OCI-LY3 (cell line): ENCODE data around the gene PTCD1.
"Not testable (repeated sequence)": the region's sequence is repeated elsewhere in the genome, so short reads cannot be mapped to it uniquely, and the experiment has no call there.

Experiments
- H2AFZ ChIP-seq: fragments of 200-600, 300-600 bp; shearing (Covaris generic); 2 replicates; pipeline ENCODE4 v1.6.0; 2014; ENCODE audit warnings: antibody characterized with exemption, low read depth, low read length
- H3K27ac ChIP-seq: fragments of 200-600, 300-600 bp; sonication (generic); 2 replicates; pipeline ENCODE4 v1.5.1; 2014; ENCODE audit warnings: mild to moderate bottlenecking, low read length, moderate library complexity, mixed read lengths
- H3K27me3 ChIP-seq: fragments of 200-600, 300-600 bp; sonication (generic); 2 replicates; pipeline ENCODE4 v1.6.1; 2014; ENCODE audit warnings: low read depth, low read length, mixed read lengths
- H3K36me3 ChIP-seq: fragments of 200-600, 300-600 bp; sonication (generic); replicated peaks from 2 replicates; pipeline ENCODE3; 2014; ENCODE audit warnings: low read depth, low read length, mixed read lengths
- H3K4me1 ChIP-seq: fragments of 300-600, 200-600 bp; sonication (generic); 2 replicates; pipeline ENCODE4 v1.6.1; 2014; ENCODE audit warnings: low read length, mixed read lengths
- H3K4me2 ChIP-seq: fragments of 200-600, 300-600 bp; sonication (generic); 2 replicates; pipeline ENCODE4 v1.6.1; 2014; ENCODE audit warnings: low read length, mixed read lengths
- H3K4me3 ChIP-seq: fragments of 300-600, 200-600 bp; sonication (generic); 2 replicates; pipeline ENCODE4 v1.5.1; 2014; ENCODE audit warnings: antibody characterized with exemption, mild to moderate bottlenecking, low read length, moderate library complexity
- H3K79me2 ChIP-seq: fragments of 300-600, 200-600 bp; shearing (Covaris generic); 2 replicates; pipeline ENCODE4 v1.6.1; 2014; ENCODE audit warnings: mild to moderate bottlenecking, low read length, mixed read lengths
- H3K9ac ChIP-seq: fragments of 300-600, 200-600 bp; shearing (Covaris generic); 2 replicates; pipeline ENCODE4 v1.6.0; 2014; ENCODE audit warnings: mild to moderate bottlenecking, low read length, moderate library complexity
- H3K9me3 ChIP-seq: fragments of 200-600, 300-600 bp; shearing (Covaris generic); 2 replicates; pipeline ENCODE4 v1.6.1; 2014; ENCODE audit warnings: low read length, mixed read lengths; ENCODE audit not compliant: insufficient read depth
- H4K20me1 ChIP-seq: fragments of 200-600, 300-600 bp; sonication (generic); 2 replicates; pipeline ENCODE4 v1.6.1; 2016; ENCODE audit warnings: low read length, mixed read lengths; ENCODE audit not compliant: insufficient read depth
- CTCF ChIP-seq: fragments of 200-600, 300-600 bp; sonication (generic); IDR thresholded peaks from 2 replicates; pipeline ENCODE4 v1.5.1; 2014; ENCODE audit warnings: antibody characterized with exemption, low read length, low read depth
- EZH2phosphoT487 ChIP-seq: fragments of 200-600 bp; shearing (Covaris generic); IDR thresholded peaks from 2 replicates; pipeline ENCODE4 v1.6.1; 2018; ENCODE audit warnings: antibody characterized with exemption, mixed run types, low read depth

The PTCD1 gene

GRCh38 chr7:99437946-99438572 is 539 bp downstream of the PTCD1 start:
- H3K27ac ChIP-seq: peak overlapping the region; percentile 54
- peaks cover 45% of the 10 kb centered on the region for H3K79me2 ChIP-seq

GRCh38 chr7:99433158-99433557 is 5.4 kb downstream of the PTCD1 start:
- no peaks in the 10 kb centered on the region for H3K9me3 ChIP-seq
- peaks cover 19% of the 10 kb centered on the region for H3K79me2 ChIP-seq
- H3K4me1 ChIP-seq: peaks cover 7% of the 10 kb centered on the region; the same call in 1 of the 2 replicates
- no peak overlapping the region for H3K9ac ChIP-seq
- no peak overlapping the region for H3K4me2 ChIP-seq
- H3K4me3 ChIP-seq: no peak overlapping the region
- H3K27me3 ChIP-seq: no peaks in the 10 kb centered on the region
- no peak overlapping the region for H2AFZ ChIP-seq
- peaks cover 20% of the 10 kb centered on the region for H3K36me3 ChIP-seq
- H4K20me1 ChIP-seq: no peaks in the 10 kb centered on the region
- no peak overlapping the region for H3K27ac ChIP-seq
- TF ChIP-seq EZH2phosphoT487: no peak
- no peak for TF ChIP-seq CTCF

More at GRCh38 chr7:99437946-99438572, 539 bp downstream of the PTCD1 start:
- no peaks in the 10 kb centered on the region for H3K27me3 ChIP-seq
- H3K4me1 ChIP-seq: peaks cover 15% of the 10 kb centered on the region
- peaks cover 16% of the 10 kb centered on the region for H3K36me3 ChIP-seq
- H3K4me2 ChIP-seq: peak overlapping the region; percentile 97
- no peaks in the 10 kb centered on the region for H3K9me3 ChIP-seq
- peaks cover 10% of the 10 kb centered on the region for H4K20me1 ChIP-seq
- peak overlapping the region; percentile 65 for H2AFZ ChIP-seq
- H3K9ac ChIP-seq: peak overlapping the region; percentile 80
- H3K4me3 ChIP-seq: peak overlapping the region; percentile 100
- no peak for TF ChIP-seq CTCF
- TF ChIP-seq EZH2phosphoT487: no peak

GRCh38 chr7:99431756-99432540 is 6.7 kb downstream of the PTCD1 start:
- not testable (repeated sequence) for H3K27me3 ChIP-seq, H3K27ac ChIP-seq, H2AFZ ChIP-seq

GRCh38 chr7:99429756-99430155 is 8.8 kb downstream of the PTCD1 start:
- Histone ChIP-seq H2AFZ (no peak overlapping the region), H3K9me3 (no peaks in the 10 kb centered on the region), H3K4me1 (no peaks in the 10 kb centered on the region), H3K4me2 (no peak overlapping the region), H3K27ac (no peak overlapping the region), H3K36me3 (peaks cover 20% of the 10 kb centered on the region), H3K4me3 (no peak overlapping the region), H3K27me3 (no peaks in the 10 kb centered on the region), H4K20me1 (no peaks in the 10 kb centered on the region), H3K79me2 (no peaks in the 10 kb centered on the region), H3K9ac (no peak overlapping the region)
- no peak for TF ChIP-seq EZH2phosphoT487
- TF ChIP-seq CTCF: no peak

More at GRCh38 chr7:99431756-99432540, 6.7 kb downstream of the PTCD1 start:
- not testable (repeated sequence) for H4K20me1 ChIP-seq, H3K4me3 ChIP-seq, H3K79me2 ChIP-seq, H3K4me1 ChIP-seq, H3K4me2 ChIP-seq, H3K9me3 ChIP-seq, H3K9ac ChIP-seq
- peaks cover 20% of the 10 kb centered on the region for H3K36me3 ChIP-seq
